ENCODE results near the gene C9orf78. TPM values are rescaled to one million over a fixed set of nuclear protein-coding genes. Genes with fewer than 3 reads are reported as not detected.

Gene C9orf78
- total RNA-seq, 1 donor = 32.4 TPM

- DNase-seq (ENCODE audit: low read depth) = no peak
- no peak overlapping the region for H3K4me3 ChIP-seq (ENCODE audit: low read depth, low read length)
- TF ChIP-seq CTCF (IDR thresholded peaks at IDR 0.05; ENCODE audit: insufficient read depth, low read depth, low read length) = no peak
These were observed 32.3 kb upstream of the C9orf78 start for GRCh38 chr9:129867136-129868022.

GRCh38 chr9:129866394-129867135, 31.5 kb upstream of the C9orf78 start:
- TF ChIP-seq CTCF (IDR thresholded peaks at IDR 0.05; ENCODE audit: insufficient read depth, low read depth, low read length) = no peak
- no peak for DNase-seq (ENCODE audit: low read depth)
- H3K4me3 ChIP-seq (ENCODE audit: low read depth, low read length) = no peak overlapping the region

- DNase-seq (ENCODE audit: low read depth) = no peak
- TF ChIP-seq CTCF (IDR thresholded peaks at IDR 0.05; ENCODE audit: insufficient read depth, low read depth, low read length) = no peak
- H3K4me3 ChIP-seq (ENCODE audit: low read depth, low read length) = no peak overlapping the region
These were observed 30.7 kb upstream of the C9orf78 start for GRCh38 chr9:129865668-129866320.

- no peak for TF ChIP-seq CTCF (IDR thresholded peaks at IDR 0.05; ENCODE audit: insufficient read depth, low read depth, low read length)
- no peak overlapping the region for H3K4me3 ChIP-seq (ENCODE audit: low read depth, low read length)
- no peak for DNase-seq (ENCODE audit: low read depth)
These were observed 30.0 kb upstream of the C9orf78 start for GRCh38 chr9:129864991-129865647.

GRCh38 chr9:129863059-129863690, 28.1 kb upstream of the C9orf78 start:
- TF ChIP-seq CTCF (IDR thresholded peaks at IDR 0.05; ENCODE audit: insufficient read depth, low read depth, low read length) = no peak
- DNase-seq (ENCODE audit: low read depth) = peak; percentile 85
- no peak overlapping the region for H3K4me3 ChIP-seq (ENCODE audit: low read depth, low read length)

GRCh38 chr9:129861447-129861827, 26.4 kb upstream of the C9orf78 start:
- no peak overlapping the region for H3K4me3 ChIP-seq (ENCODE audit: low read depth, low read length)
- no peak for TF ChIP-seq CTCF (IDR thresholded peaks at IDR 0.05; ENCODE audit: insufficient read depth, low read depth, low read length)
- DNase-seq (ENCODE audit: low read depth) = no peak
